ENCODE results near the gene ARRB1.

Gene ARRB1

DNA sequence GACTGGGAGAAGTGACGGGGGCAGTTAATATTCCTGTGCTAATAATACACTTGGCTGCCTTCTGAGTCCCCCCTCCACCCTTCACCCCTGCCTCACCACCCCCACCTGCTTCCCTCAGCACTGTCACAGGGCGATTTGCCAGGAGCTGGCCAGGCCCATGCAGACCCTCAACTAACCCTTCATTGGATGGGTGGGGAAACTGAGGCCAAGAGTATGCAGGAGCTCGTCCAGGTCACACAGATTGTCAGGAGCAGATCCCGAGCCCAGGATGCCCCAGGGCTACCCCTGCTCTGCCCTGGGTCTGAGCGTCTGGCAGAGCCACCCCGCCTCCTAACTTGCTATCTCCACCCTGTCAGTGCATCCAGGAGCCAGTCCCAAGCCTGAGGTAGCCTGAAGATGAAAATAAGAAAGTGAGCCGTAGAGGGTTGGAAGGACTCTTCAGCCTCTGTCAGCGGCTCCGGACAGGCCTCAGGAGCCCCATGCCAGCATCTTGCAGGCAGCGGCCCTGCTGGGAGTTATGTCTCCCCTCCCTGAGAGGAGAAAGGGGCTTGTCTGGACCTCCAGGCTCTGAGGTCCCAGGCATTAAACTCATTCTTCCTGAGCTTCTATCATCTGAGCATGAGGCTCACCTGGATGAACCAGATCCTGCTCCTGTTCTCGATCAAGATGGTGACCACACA lies 104.7 kb downstream of the ARRB1 start:
- no peak for TF ChIP-seq CTCF (IDR thresholded peaks at IDR 0.05; ENCODE audit: low read length, missing control alignments)
- DNase-seq (ENCODE audit: low read depth), result no peak
- H3K4me3 ChIP-seq (replicated peaks; ENCODE audit: low read depth, low read length), result no peak overlapping the region

DNA sequence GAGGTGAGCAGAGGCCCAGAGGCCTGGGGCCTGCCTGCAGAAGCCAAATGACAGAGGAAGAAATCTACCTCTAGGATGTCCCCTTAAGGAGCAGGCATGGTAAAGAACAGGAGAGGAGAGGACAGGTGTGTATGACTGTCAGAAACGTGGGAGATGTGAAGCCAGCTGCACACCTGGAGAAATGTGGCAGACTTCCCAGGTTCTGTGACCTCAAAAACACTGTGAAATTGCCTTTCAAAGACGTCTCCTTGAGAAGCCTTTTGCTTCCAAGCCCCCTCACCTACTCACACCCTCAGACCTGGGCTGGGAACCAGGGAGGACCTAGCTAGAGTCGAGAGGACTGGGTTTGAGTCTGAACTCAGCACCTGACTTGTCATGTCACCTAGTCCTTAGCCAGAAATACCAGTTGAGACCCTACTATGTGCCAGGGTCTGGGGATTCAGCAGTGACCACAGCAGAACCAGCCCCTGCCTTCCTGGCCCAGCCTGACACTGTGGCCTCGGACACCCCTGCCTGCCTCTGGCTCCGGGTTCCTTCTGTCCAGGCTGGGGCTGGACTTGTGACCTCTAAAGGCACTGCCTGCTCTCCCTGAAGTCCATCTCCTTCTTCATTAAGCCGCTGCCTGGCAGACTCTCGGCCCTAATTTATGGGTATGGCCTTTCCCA lies 105.3 kb downstream of the ARRB1 start:
- no peak overlapping the region for H3K4me3 ChIP-seq (replicated peaks; ENCODE audit: low read depth, low read length)
- no peak for DNase-seq (ENCODE audit: low read depth)
- TF ChIP-seq CTCF (IDR thresholded peaks at IDR 0.05; ENCODE audit: low read length, missing control alignments), result no peak

- no peak for DNase-seq (ENCODE audit: low read depth)
- H3K4me3 ChIP-seq (replicated peaks; ENCODE audit: low read depth, low read length), result no peak overlapping the region
- TF ChIP-seq CTCF (IDR thresholded peaks at IDR 0.05; ENCODE audit: low read length, missing control alignments), result peak; percentile 1
Measured at GRCh38 chr11:75245356-75246005, 106.0 kb downstream of the ARRB1 start.

- no peak for DNase-seq (ENCODE audit: low read depth)
Measured at GRCh38 chr11:75244052-75244814, 107.2 kb downstream of the ARRB1 start.

DNA sequence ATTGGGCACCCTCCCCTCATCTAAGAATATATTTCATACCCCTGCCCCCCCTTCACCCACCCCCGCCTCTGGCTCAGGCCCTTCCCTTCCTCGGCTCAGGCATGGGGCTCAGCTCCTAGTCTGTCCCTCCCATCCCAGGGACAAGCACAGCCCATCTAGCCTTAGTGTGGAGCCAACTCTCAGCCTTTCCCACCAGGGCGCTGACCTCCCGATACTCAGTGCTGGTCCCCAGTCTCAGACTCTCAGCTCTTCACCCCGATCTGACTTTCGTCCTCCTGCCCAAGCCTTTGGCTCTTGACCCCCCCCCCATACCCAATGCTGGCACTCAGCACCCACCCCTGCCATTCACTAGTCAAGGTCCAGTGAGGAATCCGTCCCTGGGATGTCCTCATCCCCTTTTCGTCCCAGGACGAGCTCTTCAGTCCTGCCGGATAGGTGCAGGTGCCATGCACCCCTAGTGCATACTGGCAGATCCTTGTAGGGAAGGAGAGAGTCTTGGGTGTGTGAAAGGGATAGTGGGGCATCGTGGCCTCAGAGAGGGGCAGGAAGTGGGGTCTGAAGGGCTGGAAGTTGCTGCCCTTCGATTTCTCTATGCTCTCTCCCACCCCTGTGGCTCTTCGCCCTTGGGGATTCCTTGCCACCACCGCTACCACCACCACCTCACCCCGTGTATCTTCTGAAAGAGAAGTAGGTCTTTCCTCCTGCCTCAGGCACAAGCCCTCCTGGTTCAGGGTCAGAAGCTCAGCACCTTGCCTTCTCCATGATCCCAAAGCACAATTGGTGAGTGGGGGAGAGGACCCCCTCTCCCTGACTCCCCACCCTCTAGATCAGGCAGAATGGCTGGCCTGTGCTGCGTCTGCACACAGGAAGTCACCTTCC lies 108.5 kb downstream of the ARRB1 start:
- DNase-seq (ENCODE audit: low read depth), result no peak
- TF ChIP-seq CTCF (IDR thresholded peaks at IDR 0.05; ENCODE audit: low read length, missing control alignments), result no peak
- H3K4me3 ChIP-seq (replicated peaks; ENCODE audit: low read depth, low read length), result no peak overlapping the region

More at GRCh38 chr11:75244052-75244814, 107.2 kb downstream of the ARRB1 start:
- no peak for TF ChIP-seq CTCF (IDR thresholded peaks at IDR 0.05; ENCODE audit: low read length, missing control alignments)
- no peak overlapping the region for H3K4me3 ChIP-seq (replicated peaks; ENCODE audit: low read depth, low read length)
